GM21717 (cell line): ENCODE data around the gene MUC5AC.
"Not testable (repeated sequence)": the region's sequence is repeated elsewhere in the genome, so short reads cannot be mapped to it uniquely, and the experiment has no call there.

ENCODE experiments used
- ATAC-seq: cut with Tn5 transposase; IDR thresholded peaks from one replicate; pipeline ENCODE4 v1.9.1; 2021; ENCODE audit warnings: mild to moderate bottlenecking, moderate library complexity; ENCODE audit not compliant: unreplicated experiment

Gene MUC5AC

GRCh38 chr11:1140642-1141490 lies 16.9 kb upstream of the MUC5AC start:
- no peak for ATAC-seq

GRCh38 chr11:1146365-1146764 lies 11.4 kb upstream of the MUC5AC start:
- ATAC-seq = no peak

GRCh38 chr11:1147792-1148191 lies 10.0 kb upstream of the MUC5AC start:
- ATAC-seq = no peak

- no peak for ATAC-seq
These were observed 9.0 kb upstream of the MUC5AC start for GRCh38 chr11:1148752-1149180.

- ATAC-seq = no peak
These were observed 8.2 kb upstream of the MUC5AC start for GRCh38 chr11:1149545-1149944.

- ATAC-seq = no peak
These were observed 7.6 kb upstream of the MUC5AC start for GRCh38 chr11:1150116-1150515.

GRCh38 chr11:1150769-1151365 lies 6.9 kb upstream of the MUC5AC start:
- no peak for ATAC-seq

- ATAC-seq = no peak
These were observed 6.1 kb upstream of the MUC5AC start for GRCh38 chr11:1151366-1152315.

- no peak for ATAC-seq
These were observed 5.2 kb upstream of the MUC5AC start for GRCh38 chr11:1152316-1153104.

GRCh38 chr11:1153105-1153950 lies 4.4 kb upstream of the MUC5AC start:
- ATAC-seq = no peak

GRCh38 chr11:1153951-1154493 lies 3.7 kb upstream of the MUC5AC start:
- no peak for ATAC-seq

GRCh38 chr11:1154656-1155055 lies 3.1 kb upstream of the MUC5AC start:
- ATAC-seq = not testable (repeated sequence)

- no peak for ATAC-seq
These were observed 2.5 kb upstream of the MUC5AC start for GRCh38 chr11:1155274-1155693.

GRCh38 chr11:1156506-1157340 lies 1.0 kb upstream of the MUC5AC start:
- no peak for ATAC-seq

- ATAC-seq = no peak
These were observed 460 bp upstream of the MUC5AC start for GRCh38 chr11:1157341-1157644.

GRCh38 chr11:1158681-1159487 lies 1.1 kb downstream of the MUC5AC start:
- no peak for ATAC-seq

- ATAC-seq = not testable (repeated sequence)
These were observed 1.9 kb downstream of the MUC5AC start for GRCh38 chr11:1159488-1160220.
